ENCODE data around the gene USF3. TPM values are rescaled to one million over a fixed set of nuclear protein-coding genes. Genes with fewer than 3 reads are reported as not detected.

The USF3 gene
- total RNA-seq (10 to 100 TPM; 14.3 to 21.3 TPM), polyA plus RNA-seq (1 to 10 TPM; 5.2 to 5.4 TPM)
- long read RNA-seq, donor 1, full-length matches to known transcripts, result 7 of 14 reads
- long read RNA-seq, donor 1, partial matches to known transcripts, result 7 of 14 reads
- long read RNA-seq, donor 1, other reads (novel, unspliced or antisense), result 0 of 14 reads
- long read RNA-seq, donor 2, result 0 reads
- long read RNA-seq, donor 3, full-length matches to known transcripts, result 4 of 4 reads
- long read RNA-seq, donor 3, partial matches to known transcripts, result 0 of 4 reads
- long read RNA-seq, donor 3, other reads (novel, unspliced or antisense), result 0 of 4 reads
- long read RNA-seq, donor 4, full-length matches to known transcripts, result 6 of 6 reads
- long read RNA-seq, donor 4, partial matches to known transcripts, result 0 of 6 reads
- long read RNA-seq, donor 4, other reads (novel, unspliced or antisense), result 0 of 6 reads
- long read RNA-seq, donor 5, full-length matches to known transcripts, result 8 of 8 reads
- long read RNA-seq, donor 5, partial matches to known transcripts, result 0 of 8 reads
- long read RNA-seq, donor 5, other reads (novel, unspliced or antisense), result 0 of 8 reads

- Histone ChIP-seq H3K9ac (ENCODE audit: insufficient read depth in 1 of 2, low read length in 2 of 2) (peak within 1 kb of the TSS; percentile 91 to 99), H3K4me1 (ENCODE audit: control insufficient read depth in 5 of 5, insufficient read depth in 5 of 5, low read length in 5 of 5) (peaks cover 0 to 27% (median 16%) of the 10 kb centered on the region in 5 donors), H3K27ac (ENCODE audit: low read depth in 1 of 2, low read length in 1 of 2) (peak within 1 kb of the TSS; percentile 99), H3K36me3 (ENCODE audit: control insufficient read depth in 4 of 4, insufficient read depth in 4 of 4, low read length in 4 of 4) (no peaks in the 10 kb centered on the region), H3K9me3 (ENCODE audit: control insufficient read depth in 4 of 4, insufficient read depth in 3 of 4, low read length in 3 of 4) (no peaks in the 10 kb centered on the region), H3K4me3 (peak within 1 kb of the TSS; percentile 93), H3K27me3 (ENCODE audit: control insufficient read depth in 3 of 3, insufficient read depth in 3 of 3, low read length in 2 of 3) (no peaks in the 10 kb centered on the region)
- DNase-seq (peak; percentile 80 to 85 (median 81)), ATAC-seq (ENCODE audit: insufficient read depth, low FRiP score) (peak; percentile 87)
- 1% methylated on average over 28 to 75 of the region's 75 CpGs for WGBS, 2 donors
- no peak for TF ChIP-seq CTCF (IDR thresholded peaks at IDR 0.05; ENCODE audit: control extremely low read depth, extremely low read depth)
Measured at GRCh38 chr3:113695786-113696645, at the start of gene USF3. Gene USF3, minus strand, starts transcription at chr3:113696642. Its CDS starts 21,764 bp downstream, at chr3:113674878.

GRCh38 chr3:113745756-113746547 lies 49.5 kb upstream of the USF3 start, which contains the start of gene NAA50:
Gene NAA50, minus strand, starts transcription at chr3:113746249. Its CDS starts 300 bp downstream, at chr3:113745949.
- Histone ChIP-seq H3K27ac (ENCODE audit: low read depth in 1 of 2, low read length in 1 of 2) (peak within 1 kb of the TSS; percentile 98 to 99), H3K9ac (ENCODE audit: insufficient read depth in 1 of 2, low read length in 2 of 2) (peak within 1 kb of the TSS; percentile 88 to 99), H3K36me3 (ENCODE audit: control insufficient read depth in 4 of 4, insufficient read depth in 4 of 4, low read length in 4 of 4) (peaks cover 0 to 3% (median 0%) of the 10 kb centered on the region in 4 donors), H3K4me3 (peak within 1 kb of the TSS; percentile 93), H3K27me3 (ENCODE audit: control insufficient read depth in 3 of 3, insufficient read depth in 3 of 3, low read length in 2 of 3) (no peaks in the 10 kb centered on the region), H3K4me1 (ENCODE audit: control insufficient read depth in 5 of 5, insufficient read depth in 5 of 5, low read length in 5 of 5) (peaks cover 0 to 28% (median 4%) of the 10 kb centered on the region in 5 donors), H3K9me3 (ENCODE audit: control insufficient read depth in 4 of 4, insufficient read depth in 3 of 4, low read length in 3 of 4) (no peaks in the 10 kb centered on the region)
- ATAC-seq (ENCODE audit: insufficient read depth, low FRiP score), result peak; percentile 92
- 0% methylated on average over 52 to 72 of the region's 72 CpGs for WGBS, 2 donors
- DNase-seq, result peak; percentile 97 to 99 (median 98)
- TF ChIP-seq CTCF (IDR thresholded peaks at IDR 0.05; ENCODE audit: control extremely low read depth, extremely low read depth), result no peak

- ATAC-seq (ENCODE audit: insufficient read depth, low FRiP score), result peak; percentile 63
- H3K9ac ChIP-seq (ENCODE audit: insufficient read depth in 1 of 2, low read length in 2 of 2), result peak overlapping the region; percentile 85 to 94
- H3K27ac ChIP-seq (ENCODE audit: low read depth in 1 of 2, low read length in 1 of 2), result peak overlapping the region; percentile 98 to 99
- H3K9me3 ChIP-seq (ENCODE audit: control insufficient read depth in 4 of 4, insufficient read depth in 3 of 4, low read length in 3 of 4), result no peaks in the 10 kb centered on the region
- peak; percentile 62 for TF ChIP-seq CTCF (IDR thresholded peaks at IDR 0.05; ENCODE audit: control extremely low read depth, extremely low read depth)
- 1% methylated on average over 35 of the region's 35 CpGs for WGBS, 2 donors
- peak; percentile 82 to 96 (median 94) for DNase-seq
- peaks cover 0 to 32% (median 4%) of the 10 kb centered on the region in 5 donors for H3K4me1 ChIP-seq (ENCODE audit: control insufficient read depth in 5 of 5, insufficient read depth in 5 of 5, low read length in 5 of 5)
- peak overlapping the region; percentile 93 for H3K4me3 ChIP-seq
- H3K36me3 ChIP-seq (ENCODE audit: control insufficient read depth in 4 of 4, insufficient read depth in 4 of 4, low read length in 4 of 4), result peaks cover 0 to 3% (median 0%) of the 10 kb centered on the region in 4 donors
- no peaks in the 10 kb centered on the region for H3K27me3 ChIP-seq (ENCODE audit: control insufficient read depth in 3 of 3, insufficient read depth in 3 of 3, low read length in 2 of 3)
Measured at GRCh38 chr3:113744941-113745755, 48.7 kb upstream of the USF3 start.
